ENCODE results near the gene PTPRM. TPM values are rescaled to one million over a fixed set of nuclear protein-coding genes. Genes with fewer than 3 reads are reported as not detected.

Gene PTPRM
- total and polyA plus RNA-seq, 2 of the 8 experiments (the other 6 are each of a cell fraction or from before 2014, with no cell fraction given): 4.1 to 7.0 TPM

- CTCF ChIA-PET (ENCODE audit: partially characterized antibody): interaction anchor here (0.6 to 2.0 kb wide), 2 partner anchors 17 to 336 kb away, joined by 3 to 8 read pairs; no protein-coding TSS in a partner anchor
- WGBS, 2 experiments (ENCODE audit: extremely low coverage in 1 of 2, insufficient coverage in 1 of 2, insufficient read length in 1 of 2, insufficient replicate concordance in 2 of 2, low coverage in 1 of 2, low lambda C conversion rate in 2 of 2, missing lambda C conversion rate in 1 of 2): 76% methylated on average over 4 of the region's 4 CpGs; no CpG with 5 or more reads in 1 of the 2 experiments
These were observed 203.8 kb downstream of the PTPRM start for GRCh38 chr18:7770908-7771307.

More at GRCh38 chr18:7770908-7771307, 203.8 kb downstream of the PTPRM start:
- Histone ChIP-seq H3K56ac (replicated peaks; ENCODE audit: insufficient read length, low read depth, low read length) (no peak overlapping the region), H3K27me3 (replicated peaks in 1 of 4; ENCODE audit: control insufficient read depth in 3 of 4, extremely low read depth in 1 of 4, insufficient read depth in 3 of 4, low read length in 3 of 4) (no peaks in the 10 kb centered on the region), H3K4me2 (ENCODE audit: insufficient read depth in 1 of 2, low read depth in 2 of 2, low read length in 2 of 2) (no peak overlapping the region), H3K4me1 (replicated peaks in 1 of 4; ENCODE audit: control insufficient read depth in 3 of 4, insufficient read depth in 4 of 4, low read length in 3 of 4) (no peaks in the 10 kb centered on the region; a peak in 3 of 7 replicates), H4K91ac (replicated peaks; ENCODE audit: insufficient read length, low read length) (no peak overlapping the region), H3K27ac (ENCODE audit: low read depth, low read length) (no peak overlapping the region), H2AK5ac (ENCODE audit: low read depth, low read length) (no peak overlapping the region), H2BK20ac (ENCODE audit: low read length) (no peak overlapping the region), H2BK120ac (replicated peaks; ENCODE audit: low read depth, low read length) (no peak overlapping the region), H2BK5ac (ENCODE audit: low read depth, low read length) (no peak overlapping the region), H3K9me3 (ENCODE audit: insufficient read depth in 2 of 2, low read depth in 1 of 2, low read length in 1 of 2) (no peaks in the 10 kb centered on the region), H3K9ac (replicated peaks in 1 of 4; ENCODE audit: extremely low read depth in 1 of 4, low read depth in 3 of 4, low read length in 3 of 4) (no peak overlapping the region), H3K23ac (ENCODE audit: insufficient read length) (no peak overlapping the region), H3K36me3 (ENCODE audit: control insufficient read depth in 2 of 4, insufficient read depth in 4 of 4, low read length in 3 of 4) (no peaks in the 10 kb centered on the region), H3K18ac (ENCODE audit: extremely low read depth, low read length) (no peak overlapping the region), H3K79me2 (ENCODE audit: control insufficient read depth in 1 of 2, insufficient read depth in 2 of 2, low read length in 2 of 2) (no peaks in the 10 kb centered on the region), H3K14ac (ENCODE audit: insufficient read length) (no peak overlapping the region), H4K8ac (ENCODE audit: extremely low read depth, insufficient read depth, low read length) (no peak overlapping the region), H3K79me1 (ENCODE audit: low read depth, low read length) (no peaks in the 10 kb centered on the region), H3K23me2 (ENCODE audit: low read depth, low read length) (no peaks in the 10 kb centered on the region), H4K20me1 (replicated peaks in 1 of 2; ENCODE audit: control insufficient read depth in 1 of 2, insufficient read depth in 2 of 2, low read length in 2 of 2) (no peaks in the 10 kb centered on the region), H2BK15ac (ENCODE audit: low read length) (no peak overlapping the region), H2AFZ (ENCODE audit: low read length) (no peak overlapping the region), H4K5ac (ENCODE audit: insufficient read length, low read depth, low read length) (no peak overlapping the region), H2BK12ac (ENCODE audit: low read depth, low read length) (no peak overlapping the region), H3K4me3 (ENCODE audit: extremely low read depth in 1 of 4, insufficient read depth in 2 of 4, low read depth in 3 of 4, low read length in 4 of 4) (no peak overlapping the region), H3K4ac (replicated peaks; ENCODE audit: insufficient read length, low read depth, low read length) (no peak overlapping the region)
- FAIRE-seq (no peak), DNase-seq (ENCODE audit: low read depth in 1 of 2, low spot score in 2 of 2) (no peak)
- POLR2A ChIA-PET (ENCODE audit: partially characterized antibody): no interaction called here
- TF ChIP-seq JUN (IDR thresholded peaks at IDR 0.05; ENCODE audit: low read depth, low read length) (no peak), BRCA1 (IDR thresholded peaks at IDR 0.05; ENCODE audit: low read depth, low read length) (no peak), TAF7 (optimal IDR thresholded peaks at IDR 0.05; ENCODE audit: borderline replicate concordance, low read depth, low read length) (no peak), TAF1 (IDR thresholded peaks at IDR 0.05; ENCODE audit: low read depth, low read length) (no peak), POLR2AphosphoS5 (IDR thresholded peaks at IDR 0.05; ENCODE audit: low read depth, low read length) (no peak), SUZ12 (IDR thresholded peaks at IDR 0.05; ENCODE audit: low read length) (no peak), EP300 (IDR thresholded peaks at IDR 0.05; ENCODE audit: borderline replicate concordance in 1 of 2, low read depth in 2 of 2, low read length in 2 of 2) (no peak)
